Sigmoid colon (tissue), 4 donors: ENCODE measurements around the gene MIDN.
"Not testable (repeated sequence)": the region's sequence is repeated elsewhere in the genome, so short reads cannot be mapped to it uniquely, and the experiment has no call there.

Experiments used
- POLR2A ChIP-seq, 2 donors: fragments of 450-650 bp; IDR thresholded peaks; one replicate each; pipeline ENCODE4 v1.6.1; 2016; ENCODE audit warnings: antibody characterized with exemption in 2 of 2, mild to moderate bottlenecking in 2 of 2, moderate library complexity in 2 of 2
- POLR2AphosphoS5 ChIP-seq, 4 donors: sonication (generic); formaldehyde crosslinking; IDR thresholded peaks; one replicate each; pipeline ENCODE4 v1.6.1; 2017; ENCODE audit warnings: antibody characterized with exemption in 4 of 4

DNA sequence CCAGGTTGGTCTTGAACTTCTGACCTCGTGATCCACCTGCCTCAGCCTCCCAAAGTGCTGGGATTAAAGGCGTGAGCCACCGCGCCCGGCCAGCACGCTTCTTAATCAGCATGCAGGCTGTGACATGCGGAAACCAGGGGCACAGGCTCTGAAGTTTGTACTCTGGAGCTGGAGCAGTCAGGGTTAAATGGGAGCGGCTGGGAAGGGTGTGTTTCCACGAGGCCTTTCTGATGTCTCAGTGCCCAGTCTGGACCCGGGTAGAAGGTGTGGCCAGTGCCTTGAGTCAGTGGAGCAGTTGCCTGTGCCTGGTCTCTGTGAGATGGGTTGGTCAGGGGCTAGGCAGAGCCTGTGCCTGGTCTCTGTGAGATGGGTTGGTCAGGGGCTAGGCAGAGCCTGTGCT is 39.6 kb upstream of the MIDN start:
- not testable (repeated sequence) for TF ChIP-seq POLR2A, POLR2AphosphoS5 (IDR thresholded peaks at IDR 0.05)
